HL-60/S4 treated with retinoic acid at 250 ng/mL for 4 days and 3 days (cell line): ENCODE measurements around the gene PEX11G.

Experiments used
- in situ Hi-C: fragments of 300-500 bp; cut with MboI; formaldehyde crosslinking; loops from 2 replicates; pipeline ENCODE4 v1.7.0; 2022; ENCODE audit warnings: low sequenced_read_pairs

Gene PEX11G

GRCh38 chr19:7522072-7522922 lies 33.5 kb upstream of the PEX11G start, which contains the start of gene MCOLN1:
MCOLN1 (plus strand) TSS chr19:7522624; CDS start chr19:7522751, 127 bp downstream.
- in situ Hi-C loops, result no loop called here

- in situ Hi-C loops, result no loop called here
Measured at GRCh38 chr19:7521551-7522071, 32.8 kb upstream of the PEX11G start.

GRCh38 chr19:7520131-7521051 lies 31.6 kb upstream of the PEX11G start:
- in situ Hi-C loops, result no loop called here

- in situ Hi-C loops, result no loop called here
Measured at GRCh38 chr19:7519361-7520130, 30.7 kb upstream of the PEX11G start.

- in situ Hi-C loops, result no loop called here
Measured at GRCh38 chr19:7516878-7517277, 28.0 kb upstream of the PEX11G start.

GRCh38 chr19:7516333-7516732 lies 27.5 kb upstream of the PEX11G start:
- in situ Hi-C loops, result no loop called here

- in situ Hi-C loops, result no loop called here
Measured at GRCh38 chr19:7515645-7516151, 26.9 kb upstream of the PEX11G start, which contains the start of gene ZNF358. ZNF358 (plus strand) TSS chr19:7516103; CDS start chr19:7519243, 3,140 bp downstream.

GRCh38 chr19:7515110-7515644 lies 26.3 kb upstream of the PEX11G start:
- in situ Hi-C loops, result no loop called here

- in situ Hi-C loops, result no loop called here
Measured at GRCh38 chr19:7513809-7514642, 25.2 kb upstream of the PEX11G start.

- in situ Hi-C loops, result no loop called here
Measured at GRCh38 chr19:7512400-7512851, 23.6 kb upstream of the PEX11G start.

GRCh38 chr19:7509625-7510024 lies 20.8 kb upstream of the PEX11G start:
- in situ Hi-C loops, result no loop called here

- in situ Hi-C loops, result no loop called here
Measured at GRCh38 chr19:7507884-7508283, 19.0 kb upstream of the PEX11G start.

GRCh38 chr19:7506385-7507328 lies 17.8 kb upstream of the PEX11G start:
- in situ Hi-C loops, result no loop called here

GRCh38 chr19:7505682-7506384 lies 17.0 kb upstream of the PEX11G start:
- in situ Hi-C loops, result no loop called here

GRCh38 chr19:7505288-7505681 lies 16.4 kb upstream of the PEX11G start:
- in situ Hi-C loops, result no loop called here

- in situ Hi-C loops, result no loop called here
Measured at GRCh38 chr19:7504684-7505083, 15.8 kb upstream of the PEX11G start.

GRCh38 chr19:7502552-7502951 lies 13.7 kb upstream of the PEX11G start:
- in situ Hi-C loops, result no loop called here
